OCI-LY1 (cell line): ENCODE measurements around the gene IL16.

Experiments used
- H2AFZ ChIP-seq: fragments of 200-600 bp; sonication (generic), shearing (Covaris generic); 2 replicates; pipeline ENCODE4 v1.6.0; 2014; ENCODE audit warnings: antibody characterized with exemption, mild to moderate bottlenecking, low read length
- H3F3A ChIP-seq: fragments of 200-600 bp; sonication (generic), shearing (Covaris generic); 2 replicates; pipeline ENCODE4 v1.6.0; 2014; ENCODE audit warnings: mild to moderate bottlenecking, antibody characterized with exemption, low read length, moderate library complexity; ENCODE audit not compliant: insufficient read depth
- H3K27ac ChIP-seq: fragments of 200-600 bp; sonication (generic); 2 replicates; pipeline ENCODE4 v1.5.1; 2014; ENCODE audit warnings: low read length, mixed run types, mild to moderate bottlenecking, low read depth; ENCODE audit not compliant: poor library complexity, severe bottlenecking
- H3K27me3 ChIP-seq: fragments of 200-600 bp; sonication (generic); 2 replicates; pipeline ENCODE4 v1.6.0; 2014; ENCODE audit warnings: antibody characterized with exemption, mild to moderate bottlenecking, low read length, moderate library complexity; ENCODE audit not compliant: insufficient read depth
- H3K36me3 ChIP-seq: fragments of 200-600 bp; sonication (generic); 2 replicates; pipeline ENCODE4 v1.6.1; 2014; ENCODE audit warnings: mild to moderate bottlenecking, antibody characterized with exemption, low read length, moderate library complexity, mixed read lengths; ENCODE audit not compliant: insufficient read depth
- H3K4me1 ChIP-seq: fragments of 200-600 bp; sonication (generic); 2 replicates; pipeline ENCODE4 v1.5.1; 2014; ENCODE audit warnings: mild to moderate bottlenecking, low read length, moderate library complexity; ENCODE audit not compliant: insufficient read depth, severe bottlenecking
- H3K4me2 ChIP-seq: fragments of 200-600 bp; sonication (generic), shearing (Covaris generic); 2 replicates; pipeline ENCODE4 v1.6.1; 2014; ENCODE audit warnings: low read length
- H3K4me3 ChIP-seq: fragments of 200-600 bp; sonication (generic); 2 replicates; pipeline ENCODE4 v1.5.1; 2014; ENCODE audit warnings: low read length, low read depth, mild to moderate bottlenecking, mixed read lengths; ENCODE audit not compliant: poor library complexity, severe bottlenecking
- H3K79me2 ChIP-seq: fragments of 200-600 bp; shearing (Covaris generic); 2 replicates; pipeline ENCODE4 v1.6.1; 2016; ENCODE audit warnings: mixed run types, low read length, mixed read lengths; ENCODE audit not compliant: insufficient read depth
- H3K9ac ChIP-seq: fragments of 200-600 bp; sonication (generic), shearing (Covaris generic); 2 replicates; pipeline ENCODE4 v1.6.1; 2014; ENCODE audit warnings: mild to moderate bottlenecking, low read length, mixed read lengths
- H3K9me2 ChIP-seq: fragments of 200-600 bp; sonication (generic), shearing (Covaris generic); 2 replicates; pipeline ENCODE4 v1.6.1; 2014; ENCODE audit warnings: low read depth, mild to moderate bottlenecking, low read length, mixed read lengths
- H3K9me3 ChIP-seq: fragments of 200-600 bp; shearing (Covaris generic); 2 replicates; pipeline ENCODE4 v1.6.1; 2014; ENCODE audit warnings: low read length, mixed read lengths
- H4K20me1 ChIP-seq: fragments of 200-600 bp; sonication (generic), shearing (Covaris generic); 2 replicates; pipeline ENCODE4 v1.6.0; 2016; ENCODE audit warnings: mild to moderate bottlenecking, low read length; ENCODE audit not compliant: insufficient read depth
- EZH2 ChIP-seq: fragments of 200-600 bp; sonication (generic), shearing (Covaris generic); IDR thresholded peaks from 2 replicates; pipeline ENCODE4 v1.8.0; 2017; ENCODE audit warnings: borderline replicate concordance, mixed run types, mild to moderate bottlenecking, antibody characterized with exemption, low read length, moderate library complexity, mixed read lengths
- TF ChIP-seq, protein P1 (sequence below): fragments of 200-600 bp; sonication (generic), shearing (Covaris generic); IDR thresholded peaks from 2 replicates; pipeline ENCODE4 v1.5.1; 2017; ENCODE audit warnings: mild to moderate bottlenecking, antibody characterized with exemption, low read length, moderate library complexity, mixed read lengths

Gene IL16

DNA sequence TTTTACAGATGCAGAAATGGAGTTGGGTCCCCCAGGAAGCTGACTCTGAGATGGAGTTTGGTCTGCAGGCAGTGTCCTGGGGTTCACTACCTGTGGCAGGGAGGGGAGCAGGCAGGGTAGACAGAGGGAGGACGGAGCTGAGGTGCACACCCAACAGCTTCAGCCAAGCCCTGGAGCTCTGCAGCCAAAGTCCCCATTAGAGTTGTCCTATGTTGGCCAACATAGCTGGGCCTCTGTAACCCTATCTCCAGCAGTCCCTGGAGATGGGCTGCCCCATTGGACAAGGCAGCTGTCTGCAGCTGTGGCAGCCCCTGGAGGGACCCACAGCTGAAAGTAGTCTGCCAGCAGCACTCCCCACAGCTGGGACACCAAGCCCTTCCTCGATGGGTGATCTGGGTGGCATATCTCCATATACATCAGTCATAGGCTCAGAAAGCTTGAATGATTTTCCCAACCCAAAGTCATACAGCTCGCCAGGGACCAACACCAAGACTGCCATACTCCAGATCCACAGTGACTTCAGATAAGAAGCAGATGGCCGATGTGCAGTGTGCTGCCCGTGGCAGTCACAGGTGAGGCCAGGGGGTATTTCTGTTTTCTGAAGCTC, 95.3 kb downstream of the IL16 start:
- Histone ChIP-seq H3K27me3 (no peaks in the 10 kb centered on the region), H3K36me3 (no peaks in the 10 kb centered on the region), H3K27ac (peak overlapping the region; percentile 96), H3K9me3 (no peaks in the 10 kb centered on the region), H2AFZ (no peak overlapping the region), H3F3A (no peaks in the 10 kb centered on the region), H3K79me2 (peaks cover 2% of the 10 kb centered on the region), H3K4me2 (peak overlapping the region; percentile 89), H3K4me3 (peak overlapping the region; percentile 39), H3K9me2 (no peaks in the 10 kb centered on the region), H4K20me1 (no peaks in the 10 kb centered on the region), H3K9ac (peak overlapping the region; percentile 63; the same call in 1 of the 2 replicates), H3K4me1 (peaks cover 60% of the 10 kb centered on the region)
- no peak for TF ChIP-seq EZH2
- TF ChIP-seq, protein P1, sequence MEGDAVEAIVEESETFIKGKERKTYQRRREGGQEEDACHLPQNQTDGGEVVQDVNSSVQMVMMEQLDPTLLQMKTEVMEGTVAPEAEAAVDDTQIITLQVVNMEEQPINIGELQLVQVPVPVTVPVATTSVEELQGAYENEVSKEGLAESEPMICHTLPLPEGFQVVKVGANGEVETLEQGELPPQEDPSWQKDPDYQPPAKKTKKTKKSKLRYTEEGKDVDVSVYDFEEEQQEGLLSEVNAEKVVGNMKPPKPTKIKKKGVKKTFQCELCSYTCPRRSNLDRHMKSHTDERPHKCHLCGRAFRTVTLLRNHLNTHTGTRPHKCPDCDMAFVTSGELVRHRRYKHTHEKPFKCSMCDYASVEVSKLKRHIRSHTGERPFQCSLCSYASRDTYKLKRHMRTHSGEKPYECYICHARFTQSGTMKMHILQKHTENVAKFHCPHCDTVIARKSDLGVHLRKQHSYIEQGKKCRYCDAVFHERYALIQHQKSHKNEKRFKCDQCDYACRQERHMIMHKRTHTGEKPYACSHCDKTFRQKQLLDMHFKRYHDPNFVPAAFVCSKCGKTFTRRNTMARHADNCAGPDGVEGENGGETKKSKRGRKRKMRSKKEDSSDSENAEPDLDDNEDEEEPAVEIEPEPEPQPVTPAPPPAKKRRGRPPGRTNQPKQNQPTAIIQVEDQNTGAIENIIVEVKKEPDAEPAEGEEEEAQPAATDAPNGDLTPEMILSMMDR: no peak

DNA sequence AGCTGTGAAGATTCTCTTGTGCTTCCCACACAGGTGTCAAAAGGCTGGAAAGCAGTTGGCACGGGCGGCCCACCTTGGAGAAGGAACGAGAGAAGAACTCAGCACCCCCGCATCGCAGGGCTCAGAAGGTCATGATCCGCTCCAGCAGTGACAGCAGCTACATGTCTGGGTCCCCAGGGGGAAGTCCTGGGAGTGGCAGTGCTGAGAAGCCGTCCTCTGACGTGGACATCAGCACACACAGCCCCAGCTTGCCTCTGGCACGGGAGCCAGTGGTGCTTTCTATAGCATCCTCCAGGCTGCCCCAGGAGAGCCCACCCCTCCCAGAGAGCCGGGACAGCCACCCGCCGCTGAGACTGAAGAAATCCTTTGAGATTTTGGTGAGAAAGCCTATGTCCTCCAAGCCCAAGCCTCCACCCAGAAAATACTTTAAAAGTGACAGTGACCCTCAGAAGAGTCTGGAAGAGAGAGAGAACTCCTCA, 95.9 kb downstream of the IL16 start:
- TF ChIP-seq, protein P1: no peak
- TF ChIP-seq EZH2: no peak
- H3K9me2 ChIP-seq: no peaks in the 10 kb centered on the region
- peak overlapping the region; percentile 89 for H3K4me2 ChIP-seq
- H3K4me1 ChIP-seq: peaks cover 65% of the 10 kb centered on the region
- H3K9me3 ChIP-seq: no peaks in the 10 kb centered on the region
- H3K27ac ChIP-seq: peak overlapping the region; percentile 96
- no peaks in the 10 kb centered on the region for H4K20me1 ChIP-seq
- H3K36me3 ChIP-seq: no peaks in the 10 kb centered on the region
- H3F3A ChIP-seq: no peaks in the 10 kb centered on the region
- H3K4me3 ChIP-seq: peak overlapping the region; percentile 39
- H2AFZ ChIP-seq: no peak overlapping the region
- H3K9ac ChIP-seq: peak overlapping the region; percentile 63
- H3K79me2 ChIP-seq: peaks cover 7% of the 10 kb centered on the region
- H3K27me3 ChIP-seq: no peaks in the 10 kb centered on the region

DNA sequence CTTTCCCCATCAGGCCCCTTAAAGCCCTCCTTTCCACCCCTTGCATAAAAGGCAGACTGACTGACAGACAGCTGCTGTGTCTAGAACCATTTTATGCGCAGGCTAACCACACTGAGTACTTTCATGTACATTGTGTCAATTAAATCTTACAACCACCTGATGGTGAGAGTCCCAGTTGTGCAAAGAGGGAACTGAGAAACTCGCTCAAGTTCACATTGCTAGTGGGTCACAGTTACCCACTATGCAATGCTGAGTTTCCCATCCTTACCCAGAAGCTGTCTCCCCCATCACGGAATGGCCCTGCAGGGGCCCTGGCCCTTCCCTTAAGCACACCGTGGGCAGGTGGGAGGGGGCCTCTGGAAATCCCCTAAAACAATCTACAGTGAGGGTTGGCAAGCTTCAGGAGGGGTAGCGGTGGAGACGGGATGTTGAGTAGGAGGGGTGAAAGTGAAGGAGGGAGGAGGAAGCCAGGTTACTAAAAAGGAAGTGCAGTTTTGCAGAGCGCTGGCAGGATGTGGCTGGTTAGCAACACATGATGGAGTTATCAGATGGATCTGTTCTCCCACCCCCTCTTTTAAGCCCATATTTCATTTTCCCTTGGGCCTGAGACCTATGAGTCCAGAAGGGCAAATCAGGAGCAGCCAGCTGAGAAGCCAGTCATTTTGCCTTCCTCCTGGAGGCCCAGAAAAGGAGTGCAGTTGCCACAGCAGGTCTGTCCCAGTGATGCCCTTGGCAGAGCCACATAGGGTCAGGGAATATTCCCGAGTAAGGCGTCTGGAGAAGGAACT, 97.2 kb downstream of the IL16 start:
- Histone ChIP-seq H3K4me1 (peaks cover 78% of the 10 kb centered on the region), H4K20me1 (no peaks in the 10 kb centered on the region), H3K9me2 (no peaks in the 10 kb centered on the region), H3K27ac (peak overlapping the region; percentile 96), H3K36me3 (peaks cover 1% of the 10 kb centered on the region; the same call in 1 of the 2 replicates), H3F3A (no peaks in the 10 kb centered on the region), H3K9ac (peak overlapping the region; percentile 77), H3K4me2 (peak overlapping the region; percentile 89), H2AFZ (no peak overlapping the region), H3K27me3 (no peaks in the 10 kb centered on the region), H3K79me2 (peaks cover 11% of the 10 kb centered on the region), H3K4me3 (peak overlapping the region; percentile 39), H3K9me3 (no peaks in the 10 kb centered on the region)
- TF ChIP-seq, protein P1: no peak
- TF ChIP-seq EZH2: no peak
